DMS79 (cell line): ENCODE results near the gene FOXS1.
A peak's percentile ranks its signal among the peaks of the same experiment; 100 is the strongest.

Source experiments
- DNase-seq: peaks from one replicate; lab custom pipeline; 2025; lab: John Stamatoyannopoulos, UW

Gene FOXS1

GRCh38 chr20:31845300-31845863 lies at the start of gene FOXS1:
Gene FOXS1 (minus strand): TSS chr20:31845604. CDS start chr20:31845542, 62 bp downstream.
- DNase-seq = no peak

GRCh38 chr20:31890646-31891045 lies 45.2 kb upstream of the FOXS1 start:
- no peak for DNase-seq

GRCh38 chr20:31883829-31884228 lies 38.4 kb upstream of the FOXS1 start:
- no peak for DNase-seq

GRCh38 chr20:31881945-31882344 lies 36.5 kb upstream of the FOXS1 start:
- DNase-seq = no peak

GRCh38 chr20:31879143-31879987 lies 34.0 kb upstream of the FOXS1 start:
- peak; percentile 96 for DNase-seq

GRCh38 chr20:31877684-31878083 lies 32.3 kb upstream of the FOXS1 start:
- no peak for DNase-seq

- no peak for DNase-seq
Observed at GRCh38 chr20:31875671-31876070, 30.3 kb upstream of the FOXS1 start.

- peak; percentile 76 for DNase-seq
Observed at GRCh38 chr20:31872406-31872805, 27.0 kb upstream of the FOXS1 start.

- DNase-seq = no peak
Observed at GRCh38 chr20:31871618-31871954, 26.2 kb upstream of the FOXS1 start.

GRCh38 chr20:31870726-31871617 lies 25.6 kb upstream of the FOXS1 start:
- no peak for DNase-seq

GRCh38 chr20:31869942-31870725 lies 24.7 kb upstream of the FOXS1 start, which contains the start of the genes DUSP15 and TTLL9:
Gene DUSP15 (minus strand): TSS chr20:31870527. CDS start chr20:31870337, 190 bp downstream.
Gene TTLL9 (plus strand): TSS chr20:31870634. CDS start chr20:31871127, 493 bp downstream.
- no peak for DNase-seq

- no peak for DNase-seq
Observed at GRCh38 chr20:31869673-31869941, 24.2 kb upstream of the FOXS1 start.

GRCh38 chr20:31868853-31869672 lies 23.7 kb upstream of the FOXS1 start:
- no peak for DNase-seq

- DNase-seq = no peak
Observed at GRCh38 chr20:31866221-31866620, 20.8 kb upstream of the FOXS1 start.

- no peak for DNase-seq
Observed at GRCh38 chr20:31864521-31865400, 19.4 kb upstream of the FOXS1 start.

GRCh38 chr20:31863296-31864085 lies 18.1 kb upstream of the FOXS1 start:
- no peak for DNase-seq

GRCh38 chr20:31862506-31862905 lies 17.1 kb upstream of the FOXS1 start:
- no peak for DNase-seq

- DNase-seq = no peak
Observed at GRCh38 chr20:31862157-31862470, 16.7 kb upstream of the FOXS1 start.

GRCh38 chr20:31861385-31862156 lies 16.2 kb upstream of the FOXS1 start:
- peak; percentile 59 for DNase-seq
